ENCODE measurements around the gene PLA2G4A. TPM values are rescaled to one million over a fixed set of nuclear protein-coding genes. Genes with fewer than 3 reads are reported as not detected.

The PLA2G4A gene
- total and polyA plus RNA-seq, 2 donors (not counting 1 experiment from before 2014, with no cell fraction given): 0.15 TPM; not detected in 1

- H3K9ac ChIP-seq (ENCODE audit: low read length): no peak overlapping the region
- 45% methylated on average over 1 of the region's 3 CpGs for WGBS (ENCODE audit: insufficient coverage)
- no peaks in the 10 kb centered on the region for H3K27me3 ChIP-seq (replicated peaks in 1 of 4; ENCODE audit: control extremely low read depth in 1 of 4, control insufficient read depth in 3 of 4, insufficient read depth in 4 of 4, low read length in 3 of 4)
- H3K27me3 Mint-ChIP-seq: no peaks in the 10 kb centered on the region
- no peak overlapping the region for H3K4me3 ChIP-seq (ENCODE audit: control extremely low read depth in 1 of 5, extremely low read depth in 1 of 5, insufficient read depth in 1 of 5, low read depth in 2 of 5, low read length in 4 of 5)
- H3K9me3 Mint-ChIP-seq (ENCODE audit: insufficient read depth): no peaks in the 10 kb centered on the region
- no peak overlapping the region for H3K4me2 ChIP-seq (replicated peaks; ENCODE audit: low read depth, low read length, poor library complexity, severe bottlenecking)
- H3K9me3 ChIP-seq (ENCODE audit: control extremely low read depth in 1 of 3, control insufficient read depth in 2 of 3, insufficient read depth in 1 of 3, low read length in 2 of 3): no peaks in the 10 kb centered on the region
- no peak overlapping the region for H2AFZ ChIP-seq (ENCODE audit: insufficient read depth, low read depth, low read length, poor library complexity, severe bottlenecking)
- ATAC-seq (ENCODE audit: low read depth) (no peak), DNase-seq (no peak)
- ChIA-PET POLR2A (no interaction called here), CTCF (no interaction called here)
- H3K27ac ChIP-seq (ENCODE audit: low read length in 2 of 2): no peak overlapping the region
- H3K27ac Mint-ChIP-seq: no peak overlapping the region
- no peaks in the 10 kb centered on the region for H3K36me3 ChIP-seq (replicated peaks in 1 of 2; ENCODE audit: control extremely low read depth in 1 of 2, control insufficient read depth in 1 of 2, extremely low read depth in 1 of 2, insufficient read depth in 2 of 2, low read length in 1 of 2)
- no peaks in the 10 kb centered on the region for H4K20me1 ChIP-seq (ENCODE audit: control insufficient read depth, insufficient read depth, low read length, poor library complexity, severe bottlenecking)
- H3K79me2 ChIP-seq (ENCODE audit: control insufficient read depth, insufficient read depth, low read length): no peaks in the 10 kb centered on the region
- intact Hi-C loops (cut with micrococcal nuclease): no loop called here
- TF ChIP-seq CTCF (IDR thresholded peaks at IDR 0.05) (no peak), EZH2 (IDR thresholded peaks at IDR 0.05; ENCODE audit: borderline replicate concordance, insufficient read depth, low read depth, low read length, poor library complexity, severe bottlenecking) (no peak)
- H3K4me1 ChIP-seq (ENCODE audit: control insufficient read depth in 2 of 2, insufficient read depth in 2 of 2, low read length in 2 of 2): no peaks in the 10 kb centered on the region
- no peaks in the 10 kb centered on the region for H3K4me1 Mint-ChIP-seq
- H3K4me3 Mint-ChIP-seq: no peak overlapping the region
Measured at GRCh38 chr1:186899577-186899976, 70.8 kb downstream of the PLA2G4A start.

GRCh38 chr1:186899977-186900376, 71.2 kb downstream of the PLA2G4A start:
- Mint-ChIP-seq H3K4me1 (no peaks in the 10 kb centered on the region), H3K9me3 (ENCODE audit: insufficient read depth) (no peaks in the 10 kb centered on the region), H3K27me3 (no peaks in the 10 kb centered on the region), H3K4me3 (no peak overlapping the region), H3K27ac (no peak overlapping the region)
- ChIA-PET CTCF (no interaction called here), POLR2A (no interaction called here)
- H3K4me3 ChIP-seq (ENCODE audit: control extremely low read depth in 1 of 5, extremely low read depth in 1 of 5, insufficient read depth in 1 of 5, low read depth in 2 of 5, low read length in 4 of 5): no peak overlapping the region
- TF ChIP-seq EZH2 (IDR thresholded peaks at IDR 0.05; ENCODE audit: borderline replicate concordance, insufficient read depth, low read depth, low read length, poor library complexity, severe bottlenecking) (no peak), CTCF (IDR thresholded peaks at IDR 0.05) (no peak)
- no peak overlapping the region for H2AFZ ChIP-seq (ENCODE audit: insufficient read depth, low read depth, low read length, poor library complexity, severe bottlenecking)
- H3K27ac ChIP-seq (ENCODE audit: low read length in 2 of 2): no peak overlapping the region
- WGBS (ENCODE audit: insufficient coverage): no CpG with 5 or more reads among the region's 2 CpGs
- H4K20me1 ChIP-seq (ENCODE audit: control insufficient read depth, insufficient read depth, low read length, poor library complexity, severe bottlenecking): no peaks in the 10 kb centered on the region
- intact Hi-C loops (cut with micrococcal nuclease): no loop called here
- H3K27me3 ChIP-seq (replicated peaks in 1 of 4; ENCODE audit: control extremely low read depth in 1 of 4, control insufficient read depth in 3 of 4, insufficient read depth in 4 of 4, low read length in 3 of 4): no peaks in the 10 kb centered on the region
- ATAC-seq (ENCODE audit: low read depth): no peak
- no peak for DNase-seq
- H3K4me1 ChIP-seq (ENCODE audit: control insufficient read depth in 2 of 2, insufficient read depth in 2 of 2, low read length in 2 of 2): no peaks in the 10 kb centered on the region
- no peak overlapping the region for H3K9ac ChIP-seq (ENCODE audit: low read length)
- H3K36me3 ChIP-seq (replicated peaks in 1 of 2; ENCODE audit: control extremely low read depth in 1 of 2, control insufficient read depth in 1 of 2, extremely low read depth in 1 of 2, insufficient read depth in 2 of 2, low read length in 1 of 2): no peaks in the 10 kb centered on the region
- H3K9me3 ChIP-seq (ENCODE audit: control extremely low read depth in 1 of 3, control insufficient read depth in 2 of 3, insufficient read depth in 1 of 3, low read length in 2 of 3): no peaks in the 10 kb centered on the region
- H3K79me2 ChIP-seq (ENCODE audit: control insufficient read depth, insufficient read depth, low read length): no peaks in the 10 kb centered on the region
- H3K4me2 ChIP-seq (replicated peaks; ENCODE audit: low read depth, low read length, poor library complexity, severe bottlenecking): no peak overlapping the region

Measured in B cell (primary cell).